Bone marrow (tissue), 2 donors: ENCODE results near the gene CNTN2.

Experiments used
- DNase-seq, 2 donors: peaks; one replicate each; lab custom pipeline; 2025; lab: John Stamatoyannopoulos, UW

CNTN2 gene

GRCh38 chr1:205074084-205074483 is 31.1 kb downstream of the CNTN2 start:
- no peak for DNase-seq

- no peak for DNase-seq
These were observed 31.5 kb downstream of the CNTN2 start for GRCh38 chr1:205074513-205074912.

GRCh38 chr1:205075642-205076155 is 32.7 kb downstream of the CNTN2 start:
- DNase-seq = no peak

- no peak for DNase-seq
These were observed 33.3 kb downstream of the CNTN2 start for GRCh38 chr1:205076245-205076761.

GRCh38 chr1:205077158-205077933 is 34.3 kb downstream of the CNTN2 start:
- DNase-seq = no peak

GRCh38 chr1:205077934-205078311 is 34.9 kb downstream of the CNTN2 start:
- no peak for DNase-seq

GRCh38 chr1:205082431-205082830 is 39.4 kb downstream of the CNTN2 start:
- DNase-seq = no peak

GRCh38 chr1:205084360-205084759 is 41.3 kb downstream of the CNTN2 start, which contains the start of gene TMEM81:
Gene TMEM81, minus strand, starts transcription at chr1:205084460. Its CDS starts 140 bp downstream, at chr1:205084320.
- no peak for DNase-seq

GRCh38 chr1:205088341-205088740 is 45.3 kb downstream of the CNTN2 start:
- DNase-seq = no peak

GRCh38 chr1:205091043-205091740 is 48.2 kb downstream of the CNTN2 start:
- no peak for DNase-seq

- DNase-seq = no peak
These were observed 52.4 kb downstream of the CNTN2 start for GRCh38 chr1:205095422-205095821.

GRCh38 chr1:205098242-205098641 is 55.2 kb downstream of the CNTN2 start:
- DNase-seq = no peak

- DNase-seq = no peak
These were observed 59.4 kb downstream of the CNTN2 start for GRCh38 chr1:205102404-205102803.

GRCh38 chr1:205107327-205107726 is 64.3 kb downstream of the CNTN2 start:
- no peak for DNase-seq

GRCh38 chr1:205108464-205108863 is 65.5 kb downstream of the CNTN2 start:
- DNase-seq = no peak

GRCh38 chr1:205109269-205109668 is 66.3 kb downstream of the CNTN2 start:
- no peak for DNase-seq

- no peak for DNase-seq
These were observed 66.7 kb downstream of the CNTN2 start for GRCh38 chr1:205109711-205110110.

GRCh38 chr1:205111354-205111753 is 68.3 kb downstream of the CNTN2 start:
- no peak for DNase-seq

- DNase-seq = no peak
These were observed 75.7 kb downstream of the CNTN2 start for GRCh38 chr1:205118752-205119151.

- DNase-seq = peak; percentile 73 to 95
These were observed 78.9 kb downstream of the CNTN2 start, which contains the start of gene RBBP5 for GRCh38 chr1:205121660-205122488. Gene RBBP5, minus strand, starts transcription at chr1:205121978. Its CDS starts 105 bp downstream, at chr1:205121873.

GRCh38 chr1:205122489-205122882 is 79.5 kb downstream of the CNTN2 start:
- DNase-seq = no peak

GRCh38 chr1:205124726-205125125 is 81.7 kb downstream of the CNTN2 start:
- peak in 1 of 2 donors; percentile 14 for DNase-seq
